Measurements from ENCODE around the gene JAM2.

GRCh38 chr21:25757531-25757930, 118.5 kb downstream of the JAM2 start:
- TF ChIP-seq POLR2A (IDR thresholded peaks at IDR 0.05) (no peak), CTCF (IDR thresholded peaks at IDR 0.05) (no peak)
